Activated T-cell treated with anti-CD3 and anti-CD28 coated beads, Interleukin-2, amount 50 U/mL, for 24 hours (primary cell): Measurements from ENCODE around the gene SFI1.
A peak's percentile ranks its signal among the peaks of the same experiment; 100 is the strongest.
"Not testable (repeated sequence)": the region's sequence is repeated elsewhere in the genome, so short reads cannot be mapped to it uniquely, and the experiment has no call there.

Experiments used
- DNase-seq: peaks from one replicate; pipeline ENCODE4 v3.0.0-alpha.2; 2020
- H3K27ac Mint-ChIP-seq: 2 replicates; pipeline ENCODE4 v1.8.0; 2020; ENCODE audit warnings: mild to moderate bottlenecking, mixed read lengths
- H3K27me3 Mint-ChIP-seq: 2 replicates; pipeline ENCODE4 v1.8.0; 2020; ENCODE audit warnings: mixed read lengths
- H3K36me3 Mint-ChIP-seq: 2 replicates; pipeline ENCODE4 v1.8.0; 2020; ENCODE audit warnings: low read depth, mixed read lengths
- H3K4me1 Mint-ChIP-seq: 2 replicates; pipeline ENCODE4 v1.8.0; 2020; ENCODE audit warnings: low read depth, mixed read lengths
- H3K4me3 Mint-ChIP-seq: 2 replicates; pipeline ENCODE4 v1.8.0; 2020; ENCODE audit warnings: mild to moderate bottlenecking, moderate library complexity, mixed read lengths
- H3K9me3 Mint-ChIP-seq: 2 replicates; pipeline ENCODE4 v1.8.0; 2020; ENCODE audit warnings: mixed read lengths

Gene SFI1

GRCh38 chr22:31496007-31496734 lies at the start of gene SFI1:
Gene SFI1 (plus strand): TSS chr22:31496536. CDS start chr22:31508285, 11,749 bp downstream.
- Mint-ChIP-seq H3K4me1 (peaks cover 51% of the 10 kb centered on the region), H3K27me3 (no peaks in the 10 kb centered on the region), H3K27ac (peak within 1 kb of the TSS; percentile 95), H3K9me3 (no peaks in the 10 kb centered on the region), H3K36me3 (peaks cover 56% of the 10 kb centered on the region), H3K4me3 (peak within 1 kb of the TSS; percentile 97)
- peak; percentile 96 for DNase-seq

- Mint-ChIP-seq H3K4me1 (peaks cover 3% of the 10 kb centered on the region), H3K27ac (peak overlapping the region; percentile 56), H3K9me3 (no peaks in the 10 kb centered on the region), H3K36me3 (peaks cover 97% of the 10 kb centered on the region), H3K4me3 (no peak overlapping the region), H3K27me3 (no peaks in the 10 kb centered on the region)
- DNase-seq: no peak
Measured at GRCh38 chr22:31446767-31447166, 49.6 kb upstream of the SFI1 start.

GRCh38 chr22:31447337-31447736 lies 49.0 kb upstream of the SFI1 start:
- peaks cover 6% of the 10 kb centered on the region for H3K4me1 Mint-ChIP-seq
- no peaks in the 10 kb centered on the region for H3K9me3 Mint-ChIP-seq
- no peaks in the 10 kb centered on the region for H3K27me3 Mint-ChIP-seq
- no peak overlapping the region for H3K4me3 Mint-ChIP-seq
- DNase-seq: no peak
- H3K27ac Mint-ChIP-seq: no peak overlapping the region
- peaks cover 97% of the 10 kb centered on the region for H3K36me3 Mint-ChIP-seq

GRCh38 chr22:31448382-31448781 lies 48.0 kb upstream of the SFI1 start:
- DNase-seq: no peak
- peaks cover 6% of the 10 kb centered on the region for H3K4me1 Mint-ChIP-seq
- H3K27me3 Mint-ChIP-seq: no peaks in the 10 kb centered on the region
- peaks cover 97% of the 10 kb centered on the region for H3K36me3 Mint-ChIP-seq
- H3K9me3 Mint-ChIP-seq: no peaks in the 10 kb centered on the region
- no peak overlapping the region for H3K4me3 Mint-ChIP-seq
- peak overlapping the region; percentile 15 for H3K27ac Mint-ChIP-seq

- Mint-ChIP-seq H3K27ac (peak overlapping the region; percentile 52), H3K4me3 (no peak overlapping the region), H3K36me3 (peaks cover 97% of the 10 kb centered on the region), H3K9me3 (no peaks in the 10 kb centered on the region), H3K4me1 (peaks cover 6% of the 10 kb centered on the region), H3K27me3 (no peaks in the 10 kb centered on the region)
- DNase-seq: no peak
Measured at GRCh38 chr22:31449506-31449905, 46.8 kb upstream of the SFI1 start.

GRCh38 chr22:31451709-31452571 lies 44.4 kb upstream of the SFI1 start:
- Mint-ChIP-seq H3K27ac (peak overlapping the region; percentile 67), H3K36me3 (peaks cover 94% of the 10 kb centered on the region), H3K4me3 (no peak overlapping the region), H3K4me1 (peaks cover 3% of the 10 kb centered on the region), H3K9me3 (no peaks in the 10 kb centered on the region), H3K27me3 (no peaks in the 10 kb centered on the region)
- DNase-seq: no peak

- no peak overlapping the region for H3K4me3 Mint-ChIP-seq
- peaks cover 93% of the 10 kb centered on the region for H3K36me3 Mint-ChIP-seq
- no peaks in the 10 kb centered on the region for H3K27me3 Mint-ChIP-seq
- H3K27ac Mint-ChIP-seq: peak overlapping the region; percentile 2
- H3K4me1 Mint-ChIP-seq: peaks cover 9% of the 10 kb centered on the region
- H3K9me3 Mint-ChIP-seq: no peaks in the 10 kb centered on the region
- DNase-seq: no peak
Measured at GRCh38 chr22:31461699-31462098, 34.6 kb upstream of the SFI1 start.

GRCh38 chr22:31465307-31465706 lies 31.0 kb upstream of the SFI1 start:
- H3K36me3 Mint-ChIP-seq: peaks cover 94% of the 10 kb centered on the region
- DNase-seq: no peak
- no peak overlapping the region for H3K4me3 Mint-ChIP-seq
- H3K4me1 Mint-ChIP-seq: peaks cover 14% of the 10 kb centered on the region
- no peak overlapping the region for H3K27ac Mint-ChIP-seq
- no peaks in the 10 kb centered on the region for H3K9me3 Mint-ChIP-seq
- H3K27me3 Mint-ChIP-seq: no peaks in the 10 kb centered on the region

GRCh38 chr22:31474743-31475142 lies 21.6 kb upstream of the SFI1 start:
- peaks cover 37% of the 10 kb centered on the region for H3K4me1 Mint-ChIP-seq
- H3K9me3 Mint-ChIP-seq: no peaks in the 10 kb centered on the region
- peaks cover 92% of the 10 kb centered on the region for H3K36me3 Mint-ChIP-seq
- H3K4me3 Mint-ChIP-seq: no peak overlapping the region
- H3K27me3 Mint-ChIP-seq: no peaks in the 10 kb centered on the region
- no peak overlapping the region for H3K27ac Mint-ChIP-seq
- no peak for DNase-seq

GRCh38 chr22:31475800-31476199 lies 20.5 kb upstream of the SFI1 start:
- no peaks in the 10 kb centered on the region for H3K27me3 Mint-ChIP-seq
- peaks cover 37% of the 10 kb centered on the region for H3K4me1 Mint-ChIP-seq
- no peaks in the 10 kb centered on the region for H3K9me3 Mint-ChIP-seq
- DNase-seq: no peak
- peaks cover 92% of the 10 kb centered on the region for H3K36me3 Mint-ChIP-seq
- H3K4me3 Mint-ChIP-seq: no peak overlapping the region
- H3K27ac Mint-ChIP-seq: no peak overlapping the region

GRCh38 chr22:31477329-31477728 lies 19.0 kb upstream of the SFI1 start:
- Mint-ChIP-seq H3K36me3 (peaks cover 92% of the 10 kb centered on the region), H3K27me3 (no peaks in the 10 kb centered on the region), H3K9me3 (no peaks in the 10 kb centered on the region), H3K4me3 (no peak overlapping the region), H3K27ac (no peak overlapping the region), H3K4me1 (peaks cover 37% of the 10 kb centered on the region)
- no peak for DNase-seq

GRCh38 chr22:31481129-31481528 lies 15.2 kb upstream of the SFI1 start:
- no peak for DNase-seq
- Mint-ChIP-seq H3K4me3 (no peak overlapping the region), H3K4me1 (peaks cover 43% of the 10 kb centered on the region), H3K36me3 (peaks cover 90% of the 10 kb centered on the region), H3K27me3 (no peaks in the 10 kb centered on the region), H3K27ac (no peak overlapping the region), H3K9me3 (no peaks in the 10 kb centered on the region)

GRCh38 chr22:31482470-31482869 lies 13.9 kb upstream of the SFI1 start:
- Mint-ChIP-seq H3K4me1 (peaks cover 47% of the 10 kb centered on the region), H3K36me3 (peaks cover 92% of the 10 kb centered on the region)
- H3K27me3 Mint-ChIP-seq, H3K9me3 Mint-ChIP-seq, DNase-seq, H3K4me3 Mint-ChIP-seq, H3K27ac Mint-ChIP-seq: not testable (repeated sequence)

- not testable (repeated sequence) for H3K4me3 Mint-ChIP-seq
Measured at GRCh38 chr22:31486369-31486768, 10.0 kb upstream of the SFI1 start.

GRCh38 chr22:31486951-31487350 lies 9.4 kb upstream of the SFI1 start:
- Mint-ChIP-seq H3K36me3 (peaks cover 86% of the 10 kb centered on the region), H3K27me3 (no peaks in the 10 kb centered on the region), H3K27ac (peak overlapping the region; percentile 69), H3K9me3 (no peaks in the 10 kb centered on the region), H3K4me3 (peak overlapping the region; percentile 88), H3K4me1 (peaks cover 65% of the 10 kb centered on the region)
- no peak for DNase-seq

More at GRCh38 chr22:31486369-31486768, 10.0 kb upstream of the SFI1 start:
- Mint-ChIP-seq H3K4me1 (peaks cover 63% of the 10 kb centered on the region), H3K36me3 (peaks cover 86% of the 10 kb centered on the region), H3K27ac (peak overlapping the region; percentile 40)
- not testable (repeated sequence) for H3K9me3 Mint-ChIP-seq, H3K27me3 Mint-ChIP-seq, DNase-seq
